ENCODE results near the gene CNKSR2. TPM values are rescaled to one million over a fixed set of nuclear protein-coding genes. Genes with fewer than 3 reads are reported as not detected.

The CNKSR2 gene
- total RNA-seq, 2 experiments from 2014 or later = 14.4 to 14.8 TPM

DNA sequence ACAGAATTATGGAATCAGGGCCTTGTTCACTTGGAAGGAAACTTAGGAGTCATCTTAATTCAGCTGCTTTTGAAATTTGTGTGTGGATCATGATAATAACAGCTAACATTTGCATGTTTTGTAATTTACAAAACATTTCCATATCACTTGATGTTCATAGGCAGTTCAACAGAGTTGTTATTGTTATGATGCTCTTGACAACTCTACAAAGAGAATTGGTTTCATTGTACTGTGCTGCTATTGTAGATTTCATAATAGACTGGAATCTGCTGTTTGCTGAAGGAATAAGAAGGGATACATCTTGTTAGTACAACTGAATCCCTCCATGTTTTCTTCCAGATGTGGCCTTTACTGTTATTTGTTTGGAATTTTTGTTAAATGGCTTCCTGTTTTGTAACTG is 83.5 kb downstream of the CNKSR2 start:
- Histone ChIP-seq H3K27ac (ENCODE audit: low read depth in 1 of 2, low read length in 2 of 2) (no peak overlapping the region), H3K36me3 (ENCODE audit: insufficient read depth, low read length) (no peaks in the 10 kb centered on the region), H3K4me3 (ENCODE audit: low read length) (no peak overlapping the region), H3K9me3 (ENCODE audit: control insufficient read depth in 1 of 2, insufficient read depth in 1 of 2, low read length in 2 of 2) (no peaks in the 10 kb centered on the region), H3K27me3 (ENCODE audit: control insufficient read depth in 1 of 2, insufficient read depth in 2 of 2, low read length in 2 of 2) (no peaks in the 10 kb centered on the region), H3K4me1 (ENCODE audit: insufficient read depth, low read length) (no peaks in the 10 kb centered on the region)
- POLR2A ChIA-PET = no interaction called here
- TF ChIP-seq, protein P1, sequence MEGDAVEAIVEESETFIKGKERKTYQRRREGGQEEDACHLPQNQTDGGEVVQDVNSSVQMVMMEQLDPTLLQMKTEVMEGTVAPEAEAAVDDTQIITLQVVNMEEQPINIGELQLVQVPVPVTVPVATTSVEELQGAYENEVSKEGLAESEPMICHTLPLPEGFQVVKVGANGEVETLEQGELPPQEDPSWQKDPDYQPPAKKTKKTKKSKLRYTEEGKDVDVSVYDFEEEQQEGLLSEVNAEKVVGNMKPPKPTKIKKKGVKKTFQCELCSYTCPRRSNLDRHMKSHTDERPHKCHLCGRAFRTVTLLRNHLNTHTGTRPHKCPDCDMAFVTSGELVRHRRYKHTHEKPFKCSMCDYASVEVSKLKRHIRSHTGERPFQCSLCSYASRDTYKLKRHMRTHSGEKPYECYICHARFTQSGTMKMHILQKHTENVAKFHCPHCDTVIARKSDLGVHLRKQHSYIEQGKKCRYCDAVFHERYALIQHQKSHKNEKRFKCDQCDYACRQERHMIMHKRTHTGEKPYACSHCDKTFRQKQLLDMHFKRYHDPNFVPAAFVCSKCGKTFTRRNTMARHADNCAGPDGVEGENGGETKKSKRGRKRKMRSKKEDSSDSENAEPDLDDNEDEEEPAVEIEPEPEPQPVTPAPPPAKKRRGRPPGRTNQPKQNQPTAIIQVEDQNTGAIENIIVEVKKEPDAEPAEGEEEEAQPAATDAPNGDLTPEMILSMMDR (IDR thresholded peaks at IDR 0.05) = no peak
- H3K4me1 Mint-ChIP-seq (ENCODE audit: low read depth) = peaks cover 12% of the 10 kb centered on the region
- peaks cover 16% of the 10 kb centered on the region for H3K36me3 Mint-ChIP-seq (ENCODE audit: low read depth)
- CTCF ChIA-PET = no interaction called here
- intact Hi-C loops (cut with DNase I, micrococcal nuclease) = no loop called here
- no peaks in the 10 kb centered on the region for H3K9me3 Mint-ChIP-seq
- no peak overlapping the region for H3K4me3 Mint-ChIP-seq
- DNase-seq (no peak), ATAC-seq (ENCODE audit: poor library complexity) (no peak)
- no peaks in the 10 kb centered on the region for H3K27me3 Mint-ChIP-seq
- no peak overlapping the region for H3K27ac Mint-ChIP-seq

GRCh38 chrX:21469071-21469470 is 94.9 kb downstream of the CNKSR2 start:
- no peak overlapping the region for H3K27ac Mint-ChIP-seq
- H3K27me3 ChIP-seq (ENCODE audit: control insufficient read depth in 1 of 2, insufficient read depth in 2 of 2, low read length in 2 of 2) = no peaks in the 10 kb centered on the region
- H3K36me3 ChIP-seq (ENCODE audit: insufficient read depth, low read length) = no peaks in the 10 kb centered on the region
- H3K4me1 Mint-ChIP-seq (ENCODE audit: low read depth) = no peaks in the 10 kb centered on the region
- H3K36me3 Mint-ChIP-seq (ENCODE audit: low read depth) = no peaks in the 10 kb centered on the region
- no peak overlapping the region for H3K4me3 ChIP-seq (ENCODE audit: low read length)
- no peak overlapping the region for H3K4me3 Mint-ChIP-seq
- TF ChIP-seq, protein P1 (IDR thresholded peaks at IDR 0.05) = no peak
- CTCF ChIA-PET = no interaction called here
- H3K9me3 Mint-ChIP-seq = no peaks in the 10 kb centered on the region
- H3K9me3 ChIP-seq (ENCODE audit: control insufficient read depth in 1 of 2, insufficient read depth in 1 of 2, low read length in 2 of 2) = no peaks in the 10 kb centered on the region
- ATAC-seq (ENCODE audit: poor library complexity) = no peak
- H3K27me3 Mint-ChIP-seq = no peaks in the 10 kb centered on the region
- DNase-seq = no peak
- POLR2A ChIA-PET = no interaction called here
- H3K4me1 ChIP-seq (ENCODE audit: insufficient read depth, low read length) = no peaks in the 10 kb centered on the region
- intact Hi-C loops (cut with DNase I, micrococcal nuclease) = no loop called here
- no peak overlapping the region for H3K27ac ChIP-seq (ENCODE audit: low read depth in 1 of 2, low read length in 2 of 2)

- Histone ChIP-seq H3K36me3 (ENCODE audit: insufficient read depth, low read length) (no peaks in the 10 kb centered on the region), H3K4me1 (ENCODE audit: insufficient read depth, low read length) (peaks cover 3% of the 10 kb centered on the region), H3K9me3 (ENCODE audit: control insufficient read depth in 1 of 2, insufficient read depth in 1 of 2, low read length in 2 of 2) (no peaks in the 10 kb centered on the region), H3K27me3 (ENCODE audit: control insufficient read depth in 1 of 2, insufficient read depth in 2 of 2, low read length in 2 of 2) (no peaks in the 10 kb centered on the region), H3K27ac (ENCODE audit: low read depth in 1 of 2, low read length in 2 of 2) (no peak overlapping the region), H3K4me3 (ENCODE audit: low read length) (no peak overlapping the region)
- Mint-ChIP-seq H3K4me3 (no peak overlapping the region), H3K36me3 (ENCODE audit: low read depth) (no peaks in the 10 kb centered on the region), H3K4me1 (ENCODE audit: low read depth) (peaks cover 7% of the 10 kb centered on the region), H3K9me3 (no peaks in the 10 kb centered on the region), H3K27me3 (no peaks in the 10 kb centered on the region), H3K27ac (no peak overlapping the region)
- TF ChIP-seq, protein P1 (IDR thresholded peaks at IDR 0.05) = no peak
- DNase-seq (no peak), ATAC-seq (ENCODE audit: poor library complexity) (no peak)
- POLR2A ChIA-PET = interaction anchor here (1.1 kb wide), 1 partner anchor 103 kb away, joined by 3 read pairs; the partner anchor contains the start of gene CNKSR2
- CTCF ChIA-PET = no interaction called here
- intact Hi-C loops (cut with DNase I, micrococcal nuclease) = no loop called here
These were observed 102.7 kb downstream of the CNKSR2 start for GRCh38 chrX:21476909-21477308.

Data from CD4-positive, alpha-beta T cell (primary cell).